ENCODE results near the gene MMP15. TPM values are rescaled to one million over a fixed set of nuclear protein-coding genes. Genes with fewer than 3 reads are reported as not detected.

The MMP15 gene
- total and polyA plus RNA-seq, 2 of the 13 experiments (the other 11 are each of a cell fraction or from before 2014, with no cell fraction given), result 35.2 to 44.9 TPM

DNA sequence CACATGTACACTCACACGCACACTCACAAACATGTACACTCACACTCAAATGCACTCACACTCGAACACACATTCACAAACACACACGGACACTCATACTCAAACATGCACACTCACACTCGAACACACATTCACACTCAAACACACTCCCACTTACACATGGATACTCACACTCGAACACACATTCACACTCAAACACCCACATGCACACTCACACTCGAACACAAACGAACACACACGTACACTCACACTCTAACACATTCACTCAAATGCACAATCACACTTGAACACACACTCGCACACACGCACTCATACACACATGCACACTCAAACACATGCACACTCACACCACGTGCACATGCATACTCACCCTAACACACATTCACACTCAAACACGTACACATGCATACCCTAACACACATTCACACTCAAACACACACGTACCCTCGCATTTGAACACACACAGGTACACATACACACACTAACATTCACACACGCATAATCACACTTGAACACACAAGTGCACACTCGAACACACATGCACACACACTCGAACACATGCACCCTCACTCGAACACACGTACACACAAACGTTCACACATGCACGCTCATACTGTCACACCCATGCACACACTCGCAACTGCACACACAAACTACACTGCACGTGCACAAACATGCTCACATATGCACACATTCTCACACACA is 61.8 kb downstream of the MMP15 start (continued):
- TF ChIP-seq POLR2G (IDR thresholded peaks at IDR 0.05; ENCODE audit: low read depth, low read length), result no peak

DNA sequence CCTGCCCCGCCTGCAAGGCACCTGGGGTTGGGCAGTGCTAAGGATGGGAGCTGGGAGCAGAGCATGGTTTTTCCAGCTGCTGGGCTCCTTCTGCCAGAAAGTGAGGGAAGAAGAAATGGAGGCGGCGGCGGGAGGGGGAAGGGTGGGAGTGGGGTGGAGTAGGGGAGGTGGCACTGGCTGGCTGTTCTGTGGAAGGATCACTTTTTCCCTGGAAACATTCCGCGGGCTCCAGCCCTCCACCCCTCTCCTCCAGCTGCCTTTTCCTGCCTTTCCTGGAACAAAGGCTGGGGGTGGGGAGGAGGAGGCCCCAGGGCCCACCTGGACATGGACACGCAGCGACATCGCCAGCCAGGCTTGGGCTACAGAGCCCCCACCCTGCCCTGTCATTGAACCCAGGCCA is 62.5 kb downstream of the MMP15 start:
- H2AFZ ChIP-seq (ENCODE audit: low read length), result no peak overlapping the region
- POLR2A ChIA-PET, result no interaction called here
- H3K79me2 ChIP-seq (ENCODE audit: insufficient read depth, low read length), result no peaks in the 10 kb centered on the region
- CTCF ChIA-PET (ENCODE audit: low intra/inter-chr PET ratio, low total read pairs), result no interaction called here
- no peaks in the 10 kb centered on the region for H3K4me1 ChIP-seq (ENCODE audit: insufficient read depth, low read length)
- in situ Hi-C loops (cut with HindIII; ENCODE audit: extremely low pct_ligation_motif_present, low pct_unique_long_range_greater_than_20kb) (no loop called here), intact Hi-C loops (cut with micrococcal nuclease; ENCODE audit: unreplicated experiment) (no loop called here)
- H3K4me2 ChIP-seq (ENCODE audit: low read depth, low read length), result no peak overlapping the region
- no peaks in the 10 kb centered on the region for H3K36me3 ChIP-seq (replicated peaks in 1 of 2; ENCODE audit: control insufficient read depth in 1 of 2, insufficient read depth in 2 of 2, low read length in 2 of 2)
- no peak overlapping the region for H3K9ac ChIP-seq (ENCODE audit: insufficient read depth, low read depth, low read length)
- 57% methylated on average over 7 of the region's 9 CpGs for whole genome bisulfite sequencing (ENCODE audit: low lambda C conversion rate)
- DNase-seq (ENCODE audit: low spot score), result no peak
- peaks cover 3 to 13% of the 10 kb centered on the region in 2 experiments; a peak in 3 of 5 replicates for H3K27me3 ChIP-seq (ENCODE audit: control insufficient read depth in 1 of 2, insufficient read depth in 2 of 2, low read length in 2 of 2)
- FAIRE-seq, result no peak
- ATAC-seq, result no peak
- H3K4me3 ChIP-seq (replicated peaks in 1 of 3; ENCODE audit: insufficient read depth in 1 of 3, low read depth in 2 of 3, low read length in 3 of 3), result no peak overlapping the region
- TF ChIP-seq, protein P1, sequence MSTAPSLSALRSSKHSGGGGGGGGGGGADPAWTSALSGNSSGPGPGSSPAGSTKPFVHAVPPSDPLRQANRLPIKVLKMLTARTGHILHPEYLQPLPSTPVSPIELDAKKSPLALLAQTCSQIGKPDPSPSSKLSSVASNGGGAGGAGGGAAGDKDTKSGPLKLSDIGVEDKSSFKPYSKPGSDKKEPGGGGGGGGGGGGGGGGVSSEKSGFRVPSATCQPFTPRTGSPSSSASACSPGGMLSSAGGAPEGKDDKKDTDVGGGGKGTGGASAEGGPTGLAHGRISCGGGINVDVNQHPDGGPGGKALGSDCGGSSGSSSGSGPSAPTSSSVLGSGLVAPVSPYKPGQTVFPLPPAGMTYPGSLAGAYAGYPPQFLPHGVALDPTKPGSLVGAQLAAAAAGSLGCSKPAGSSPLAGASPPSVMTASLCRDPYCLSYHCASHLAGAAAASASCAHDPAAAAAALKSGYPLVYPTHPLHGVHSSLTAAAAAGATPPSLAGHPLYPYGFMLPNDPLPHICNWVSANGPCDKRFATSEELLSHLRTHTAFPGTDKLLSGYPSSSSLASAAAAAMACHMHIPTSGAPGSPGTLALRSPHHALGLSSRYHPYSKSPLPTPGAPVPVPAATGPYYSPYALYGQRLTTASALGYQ (CRISPR knock-in tag; IDR thresholded peaks at IDR 0.05), result no peak
- TF ChIP-seq PAX8 (CRISPR knock-in tag; IDR thresholded peaks at IDR 0.05; ENCODE audit: borderline replicate concordance) (no peak), ZNF468 (CRISPR knock-in tag; IDR thresholded peaks at IDR 0.05) (no peak), SP5 (CRISPR knock-in tag; IDR thresholded peaks at IDR 0.05; ENCODE audit: borderline replicate concordance, low read depth) (no peak), ZNF432 (CRISPR knock-in tag; IDR thresholded peaks at IDR 0.05; ENCODE audit: borderline replicate concordance) (no peak), NFIB (CRISPR knock-in tag; IDR thresholded peaks at IDR 0.05; ENCODE audit: borderline replicate concordance) (no peak), ZNF382 (CRISPR knock-in tag; IDR thresholded peaks at IDR 0.05; ENCODE audit: borderline replicate concordance) (no peak), HIVEP1 (CRISPR knock-in tag; IDR thresholded peaks at IDR 0.05) (no peak), ZNF30 (CRISPR knock-in tag; IDR thresholded peaks at IDR 0.05) (no peak), TMF1 (CRISPR knock-in tag; IDR thresholded peaks at IDR 0.05; ENCODE audit: low read depth) (no peak)
- TF ChIP-seq, protein P2, sequence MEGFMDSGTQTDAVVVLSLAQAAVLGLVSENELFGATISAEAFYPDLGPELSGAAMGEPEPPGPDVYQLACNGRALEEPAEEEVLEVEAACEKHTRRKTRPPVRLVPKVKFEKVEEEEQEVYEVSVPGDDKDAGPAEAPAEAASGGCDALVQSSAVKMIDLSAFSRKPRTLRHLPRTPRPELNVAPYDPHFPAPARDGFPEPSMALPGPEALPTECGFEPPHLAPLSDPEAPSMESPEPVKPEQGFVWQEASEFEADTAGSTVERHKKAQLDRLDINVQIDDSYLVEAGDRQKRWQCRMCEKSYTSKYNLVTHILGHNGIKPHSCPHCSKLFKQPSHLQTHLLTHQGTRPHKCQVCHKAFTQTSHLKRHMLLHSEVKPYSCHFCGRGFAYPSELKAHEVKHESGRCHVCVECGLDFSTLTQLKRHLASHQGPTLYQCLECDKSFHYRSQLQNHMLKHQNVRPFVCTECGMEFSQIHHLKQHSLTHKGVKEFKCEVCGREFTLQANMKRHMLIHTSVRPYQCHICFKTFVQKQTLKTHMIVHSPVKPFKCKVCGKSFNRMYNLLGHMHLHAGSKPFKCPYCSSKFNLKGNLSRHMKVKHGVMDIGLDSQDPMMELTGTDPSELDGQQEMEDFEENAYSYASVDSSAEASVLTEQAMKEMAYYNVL (CRISPR knock-in tag; IDR thresholded peaks at IDR 0.05; ENCODE audit: borderline replicate concordance), result no peak
- TF ChIP-seq, protein P3, sequence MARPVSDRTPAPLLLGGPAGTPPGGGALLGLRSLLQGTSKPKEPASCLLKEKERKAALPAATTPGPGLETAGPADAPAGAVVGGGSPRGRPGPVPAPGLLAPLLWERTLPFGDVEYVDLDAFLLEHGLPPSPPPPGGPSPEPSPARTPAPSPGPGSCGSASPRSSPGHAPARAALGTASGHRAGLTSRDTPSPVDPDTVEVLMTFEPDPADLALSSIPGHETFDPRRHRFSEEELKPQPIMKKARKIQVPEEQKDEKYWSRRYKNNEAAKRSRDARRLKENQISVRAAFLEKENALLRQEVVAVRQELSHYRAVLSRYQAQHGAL (CRISPR knock-in tag; IDR thresholded peaks at IDR 0.05; ENCODE audit: not compliant biosample characterization), result no peak
- H4K20me1 ChIP-seq (ENCODE audit: insufficient read depth, low read length), result no peaks in the 10 kb centered on the region
- BruUV-seq (replicated peaks), result no TSS peak
- H3K9me3 ChIP-seq (ENCODE audit: low read length), result no peaks in the 10 kb centered on the region
- no peak overlapping the region for H3K27ac ChIP-seq (ENCODE audit: extremely low read length, insufficient read depth, low read length)

Measured in HepG2 (cell line).